ENCODE measurements around the gene CTNS.
"Not testable (repeated sequence)": the region's sequence is repeated elsewhere in the genome, so short reads cannot be mapped to it uniquely, and the experiment has no call there.

Gene CTNS

DNA sequence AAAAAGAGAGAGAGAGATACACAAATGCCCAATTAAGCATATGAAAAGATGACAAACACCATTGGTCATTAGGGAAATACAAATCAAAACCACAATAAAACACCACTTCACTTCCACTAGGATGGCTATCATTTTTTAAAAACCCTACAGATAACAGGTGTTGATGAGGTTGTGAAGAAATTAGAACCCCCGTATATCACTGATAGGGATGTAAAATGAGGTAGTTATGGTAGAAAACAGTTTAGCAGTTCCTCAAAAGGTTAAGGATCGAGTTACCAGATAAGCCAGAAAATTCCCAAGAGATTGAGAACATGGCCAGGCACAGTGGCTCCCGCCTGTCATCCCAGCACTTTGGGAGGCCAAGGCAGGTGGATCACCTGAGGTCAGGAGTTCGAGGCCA is 56.6 kb downstream of the CTNS start:
- no peak overlapping the region for H3K4me3 ChIP-seq (ENCODE audit: low read depth, low read length)
- TF ChIP-seq, protein P1, sequence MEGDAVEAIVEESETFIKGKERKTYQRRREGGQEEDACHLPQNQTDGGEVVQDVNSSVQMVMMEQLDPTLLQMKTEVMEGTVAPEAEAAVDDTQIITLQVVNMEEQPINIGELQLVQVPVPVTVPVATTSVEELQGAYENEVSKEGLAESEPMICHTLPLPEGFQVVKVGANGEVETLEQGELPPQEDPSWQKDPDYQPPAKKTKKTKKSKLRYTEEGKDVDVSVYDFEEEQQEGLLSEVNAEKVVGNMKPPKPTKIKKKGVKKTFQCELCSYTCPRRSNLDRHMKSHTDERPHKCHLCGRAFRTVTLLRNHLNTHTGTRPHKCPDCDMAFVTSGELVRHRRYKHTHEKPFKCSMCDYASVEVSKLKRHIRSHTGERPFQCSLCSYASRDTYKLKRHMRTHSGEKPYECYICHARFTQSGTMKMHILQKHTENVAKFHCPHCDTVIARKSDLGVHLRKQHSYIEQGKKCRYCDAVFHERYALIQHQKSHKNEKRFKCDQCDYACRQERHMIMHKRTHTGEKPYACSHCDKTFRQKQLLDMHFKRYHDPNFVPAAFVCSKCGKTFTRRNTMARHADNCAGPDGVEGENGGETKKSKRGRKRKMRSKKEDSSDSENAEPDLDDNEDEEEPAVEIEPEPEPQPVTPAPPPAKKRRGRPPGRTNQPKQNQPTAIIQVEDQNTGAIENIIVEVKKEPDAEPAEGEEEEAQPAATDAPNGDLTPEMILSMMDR (IDR thresholded peaks at IDR 0.05; ENCODE audit: low read depth, low read length), result no peak

DNA sequence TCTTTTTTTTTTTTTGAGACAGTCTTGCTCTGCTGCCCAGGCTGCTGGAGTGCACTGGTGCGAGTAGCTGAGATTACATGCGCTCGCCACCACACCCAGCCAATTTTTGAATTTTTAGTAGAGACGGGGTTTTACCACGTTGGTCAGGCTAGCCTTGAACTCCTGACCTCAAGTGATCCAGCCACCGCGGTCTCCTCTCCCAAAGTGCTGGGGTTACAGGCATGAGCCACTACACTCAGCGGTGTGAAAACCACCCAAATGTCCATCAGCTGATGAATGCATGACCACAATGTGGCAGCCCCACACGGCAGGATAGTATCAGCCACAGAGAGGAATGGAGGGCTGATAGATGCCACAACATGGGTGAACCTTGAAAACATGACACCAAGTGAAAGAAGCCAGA is 57.3 kb downstream of the CTNS start:
- TF ChIP-seq, protein P1 (IDR thresholded peaks at IDR 0.05; ENCODE audit: low read depth, low read length), result no peak
- H3K4me3 ChIP-seq (ENCODE audit: low read depth, low read length), result no peak overlapping the region

DNA sequence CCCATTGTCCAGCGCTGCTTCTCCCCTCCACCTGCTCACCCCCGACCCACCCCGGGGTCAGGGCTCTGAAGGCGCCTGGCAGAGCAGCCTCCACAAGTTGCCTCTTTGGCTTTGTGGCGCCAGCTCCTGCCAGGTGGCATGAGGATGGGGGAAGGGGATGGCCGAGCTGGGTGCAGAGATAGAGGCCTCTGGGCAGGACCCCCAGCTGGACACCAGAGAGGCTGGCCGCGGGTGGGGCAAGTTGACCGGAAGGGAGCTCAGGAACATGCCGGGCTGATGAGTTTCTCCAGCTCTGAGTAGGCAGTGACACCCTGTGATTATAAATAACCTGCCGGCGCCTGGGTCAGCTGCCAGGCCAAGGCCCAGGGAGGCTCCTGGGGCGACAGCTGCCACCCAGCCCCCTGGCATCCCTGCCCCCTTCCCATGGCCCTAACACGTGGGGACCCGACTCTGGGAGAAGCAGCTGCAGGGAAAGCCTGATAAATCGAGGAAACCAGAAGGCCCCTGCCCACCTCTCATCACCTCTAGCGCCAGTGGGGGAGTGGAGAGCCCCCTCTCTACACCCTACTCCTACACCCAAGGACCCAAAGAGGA is 58.7 kb downstream of the CTNS start:
- H3K4me3 ChIP-seq (ENCODE audit: low read depth, low read length), result peak overlapping the region; percentile 48
- TF ChIP-seq, protein P1 (IDR thresholded peaks at IDR 0.05; ENCODE audit: low read depth, low read length), result no peak

DNA sequence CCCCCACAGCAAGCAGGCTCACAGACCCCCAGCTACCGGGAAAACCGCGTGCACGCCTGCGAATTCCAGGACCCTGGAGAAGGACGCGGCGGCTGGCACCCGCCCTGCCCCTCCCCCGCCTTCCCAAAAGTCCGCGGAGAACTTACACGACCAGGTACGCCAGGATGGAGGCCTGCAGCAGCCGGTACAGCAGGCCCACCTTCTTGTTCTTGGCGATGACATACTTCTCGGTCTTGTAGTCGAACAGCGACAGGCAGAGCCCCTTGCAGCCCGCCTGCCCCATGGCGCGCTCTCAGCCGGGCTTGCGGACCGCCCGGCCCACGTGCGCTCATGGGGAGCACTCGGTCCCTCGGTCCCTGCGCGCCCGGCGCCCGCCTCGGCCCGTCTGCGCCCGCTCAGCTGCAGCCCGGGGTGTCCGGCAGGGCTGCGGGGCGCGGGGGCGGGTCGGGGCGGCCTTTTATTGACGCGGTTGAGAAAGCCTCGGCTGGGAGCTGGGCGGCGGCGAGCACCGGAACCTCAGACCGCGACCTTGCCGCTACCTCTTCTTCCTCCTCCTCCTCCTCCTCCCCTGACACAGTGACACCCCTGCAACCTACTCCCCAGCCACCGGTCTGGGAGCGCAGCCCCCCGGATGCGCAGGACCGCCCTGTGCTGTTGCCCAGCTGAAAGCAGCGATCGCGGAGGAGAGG is 59.3 kb downstream of the CTNS start, which contains the start of gene P2RX5:
TSS of gene P2RX5 (minus strand) at position 433 of the 689 bp plus-strand sequence. CDS start at position 283, 150 bp downstream.
- TF ChIP-seq, protein P1 (IDR thresholded peaks at IDR 0.05; ENCODE audit: low read depth, low read length), result no peak
- peak within 1 kb of the TSS; percentile 48 for H3K4me3 ChIP-seq (ENCODE audit: low read depth, low read length)

- no peak overlapping the region for H3K4me3 ChIP-seq (ENCODE audit: low read depth, low read length)
- TF ChIP-seq, protein P1 (IDR thresholded peaks at IDR 0.05; ENCODE audit: low read depth, low read length), result no peak
Measured at GRCh38 chr17:3697103-3697476, 60.5 kb downstream of the CTNS start.

DNA sequence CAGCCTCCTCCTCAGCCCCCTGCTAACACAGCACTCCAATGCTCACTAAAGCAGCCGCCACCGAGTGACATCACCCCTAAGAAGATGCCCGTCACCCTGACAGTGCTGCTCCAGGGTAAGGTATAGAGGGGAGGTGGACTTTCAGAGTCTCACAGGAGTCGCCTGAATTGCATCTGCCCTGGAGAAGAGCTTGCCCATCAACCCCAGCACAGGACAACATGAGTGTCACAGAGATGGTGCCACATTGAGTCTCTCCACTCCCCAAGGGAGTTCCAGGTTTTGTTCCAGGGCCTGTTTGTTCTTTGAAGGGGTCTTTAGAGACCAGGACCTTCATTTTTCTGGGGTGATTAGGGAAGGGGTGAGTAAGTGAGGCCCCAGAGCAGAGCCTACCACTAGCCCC is 61.6 kb downstream of the CTNS start:
- TF ChIP-seq, protein P1 (IDR thresholded peaks at IDR 0.05; ENCODE audit: low read depth, low read length), result no peak
- H3K4me3 ChIP-seq (ENCODE audit: low read depth, low read length), result no peak overlapping the region

DNA sequence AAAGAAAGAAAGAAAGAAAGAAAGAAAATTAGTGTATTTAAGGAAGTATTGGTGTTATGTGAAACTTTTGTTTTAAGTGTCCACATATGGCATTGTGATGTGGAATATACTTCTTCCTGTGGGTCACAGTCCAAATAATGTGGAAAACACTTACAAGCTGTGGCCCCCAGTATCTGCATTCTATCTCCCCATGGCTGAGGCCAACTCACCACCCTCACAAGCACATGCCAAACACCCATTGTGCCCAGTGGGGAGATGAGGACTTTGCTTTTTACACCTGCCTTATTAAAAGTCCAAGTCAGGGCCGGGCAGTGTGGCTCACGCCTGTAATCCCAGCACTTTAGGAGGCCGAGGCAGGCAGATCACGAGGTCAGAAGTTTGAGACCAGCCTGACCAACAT is 63.4 kb downstream of the CTNS start:
- H3K4me3 ChIP-seq (ENCODE audit: low read depth, low read length), result no peak overlapping the region
- TF ChIP-seq, protein P1 (IDR thresholded peaks at IDR 0.05; ENCODE audit: low read depth, low read length), result no peak

GRCh38 chr17:3702041-3702539 is 65.5 kb downstream of the CTNS start:
- not testable (repeated sequence) for H3K4me3 ChIP-seq (ENCODE audit: low read depth, low read length)

Measured in WI38 (cell line).